HG02798 (cell line): ENCODE measurements around the gene CYBC1.
A peak's percentile ranks its signal among the peaks of the same experiment; 100 is the strongest.

Source experiments
- ATAC-seq: cut with Tn5 transposase; IDR thresholded peaks from one replicate; pipeline ENCODE4 v1.9.1; 2021; ENCODE audit warnings: mild to moderate bottlenecking; ENCODE audit not compliant: unreplicated experiment, poor library complexity

The CYBC1 gene

GRCh38 chr17:82437325-82437668, 13.3 kb downstream of the CYBC1 start:
- ATAC-seq, result no peak

- ATAC-seq, result no peak
Measured at GRCh38 chr17:82436601-82437324, 13.8 kb downstream of the CYBC1 start.

- ATAC-seq, result no peak
Measured at GRCh38 chr17:82435601-82436583, 14.7 kb downstream of the CYBC1 start.

- no peak for ATAC-seq
Measured at GRCh38 chr17:82435103-82435502, 15.4 kb downstream of the CYBC1 start.

GRCh38 chr17:82434216-82434565, 16.4 kb downstream of the CYBC1 start:
- ATAC-seq, result no peak

GRCh38 chr17:82433560-82434215, 16.9 kb downstream of the CYBC1 start:
- ATAC-seq, result no peak

GRCh38 chr17:82432017-82432416, 18.5 kb downstream of the CYBC1 start:
- no peak for ATAC-seq

- ATAC-seq, result no peak
Measured at GRCh38 chr17:82429824-82430223, 20.7 kb downstream of the CYBC1 start.

- ATAC-seq, result no peak
Measured at GRCh38 chr17:82428546-82428945, 22.0 kb downstream of the CYBC1 start.

- no peak for ATAC-seq
Measured at GRCh38 chr17:82424863-82425159, 25.7 kb downstream of the CYBC1 start.

GRCh38 chr17:82424001-82424862, 26.3 kb downstream of the CYBC1 start:
- ATAC-seq, result no peak

GRCh38 chr17:82419540-82419939, 31.0 kb downstream of the CYBC1 start:
- no peak for ATAC-seq

- peak; percentile 92 for ATAC-seq
Measured at GRCh38 chr17:82418001-82418986, 32.3 kb downstream of the CYBC1 start, which contains the start of the genes HEXD and OGFOD3. Gene HEXD (plus strand): TSS chr17:82418347. CDS start chr17:82419800, 1,453 bp downstream. Gene OGFOD3 (minus strand): TSS chr17:82418586. CDS start chr17:82418485, 101 bp downstream.

- no peak for ATAC-seq
Measured at GRCh38 chr17:82416771-82417170, 33.8 kb downstream of the CYBC1 start.

- no peak for ATAC-seq
Measured at GRCh38 chr17:82416264-82416663, 34.3 kb downstream of the CYBC1 start.

GRCh38 chr17:82415786-82416185, 34.8 kb downstream of the CYBC1 start:
- ATAC-seq, result no peak

GRCh38 chr17:82415336-82415735, 35.2 kb downstream of the CYBC1 start:
- no peak for ATAC-seq

- ATAC-seq, result no peak
Measured at GRCh38 chr17:82414548-82415281, 35.8 kb downstream of the CYBC1 start.
